B cell (primary cell): Measurements from ENCODE around the gene UBE2Q1. TPM values are rescaled to one million over a fixed set of nuclear protein-coding genes. Genes with fewer than 3 reads are reported as not detected.

Experiments used
- ATAC-seq: fragments of 200-7000 bp; cut with Tn5 transposase; one replicate; pipeline ENCODE4 v1.10.0; 2021; ENCODE audit warnings: low read depth, mild to moderate bottlenecking, moderate number of reproducible peaks, moderate library complexity
- CTCF ChIA-PET: fragments of 350-600 bp; sonication (Branson Sonifier 250); formaldehyde crosslinking; loops from one replicate; lab custom pipeline; 2021; ENCODE audit warnings: antibody characterized with exemption, inconsistent platforms; lab: Charles Lee
- POLR2A ChIA-PET: fragments of 350-600 bp; sonication (Branson Sonifier 250); formaldehyde crosslinking; loops from one replicate; lab custom pipeline; 2021; ENCODE audit warnings: antibody characterized with exemption; lab: Charles Lee
- DNase-seq: peaks from one replicate; pipeline ENCODE4 v3.0.0; 2013
- H2AFZ ChIP-seq: 2 replicates; pipeline ENCODE4 v1.6.1; 2012; ENCODE audit warnings: mild to moderate bottlenecking, low read depth, low read length; ENCODE audit not compliant: insufficient read depth, poor library complexity, severe bottlenecking
- H3K27ac ChIP-seq, 2 donors: 1 replicate in 1 of 2; 2 replicates in 1 of 2; pipeline ENCODE4 v1.5.1; 2012 to 2013; ENCODE audit warnings: low read length in 2 of 2, mild to moderate bottlenecking in 2 of 2, moderate library complexity in 1 of 2
- H3K27me3 ChIP-seq, 4 experiments: fragments of 200-600 bp in 1 of 4; sonication (generic) in 1 of 4; replicated peaks in 1 of 4; 1 replicate in 2 of 4; 2 replicates in 2 of 4; pipeline versions ENCODE4 v1.6.1 to v1.7.0; 2013 to 2016; ENCODE audit warnings: low read length in 3 of 4, mild to moderate bottlenecking in 2 of 4, mixed read lengths in 1 of 4, moderate library complexity in 1 of 4; ENCODE audit not compliant: insufficient read depth in 4 of 4, control insufficient read depth in 3 of 4; ENCODE audit errors: control extremely low read depth in 1 of 4
- H3K36me3 ChIP-seq, 2 experiments: replicated peaks in 1 of 2; 1 replicate in 1 of 2; 2 replicates in 1 of 2; pipeline versions ENCODE4 v1.6.1 to v1.7.1; 2013; ENCODE audit warnings: low read length in 1 of 2; ENCODE audit not compliant: insufficient read depth in 2 of 2, control insufficient read depth in 1 of 2; ENCODE audit errors: control extremely low read depth in 1 of 2, extremely low read depth in 1 of 2
- H3K4me1 ChIP-seq, 2 donors: fragments of 200-600 bp in 1 of 2; sonication (generic) in 1 of 2; 1 replicate in 1 of 2; 2 replicates in 1 of 2; pipeline versions ENCODE4 v1.5.1 to v1.6.1; 2013 to 2017; ENCODE audit warnings: low read length in 2 of 2; ENCODE audit not compliant: control insufficient read depth in 2 of 2, insufficient read depth in 2 of 2
- H3K4me2 ChIP-seq: replicated peaks from 2 replicates; pipeline ENCODE3; 2012; ENCODE audit warnings: mild to moderate bottlenecking, low read depth, low read length; ENCODE audit not compliant: poor library complexity, severe bottlenecking
- H3K4me3 ChIP-seq, 5 experiments: fragments of 200-600 bp in 1 of 5; sonication (generic) in 1 of 5; 1 replicate in 3 of 5; 2 replicates in 2 of 5; pipeline versions ENCODE4 v1.5.1 to v1.7.0; 2011 to 2016; ENCODE audit warnings: low read length in 4 of 5, mild to moderate bottlenecking in 4 of 5, low read depth in 2 of 5, control low read depth in 1 of 5, moderate library complexity in 1 of 5; ENCODE audit not compliant: insufficient read depth in 1 of 5; ENCODE audit errors: control extremely low read depth in 1 of 5, extremely low read depth in 1 of 5
- H3K79me2 ChIP-seq: fragments of 200-600 bp; sonication (generic); one replicate; pipeline ENCODE4 v1.6.0; 2016; ENCODE audit warnings: low read length; ENCODE audit not compliant: control insufficient read depth, insufficient read depth
- H3K9ac ChIP-seq: fragments of 200-600 bp; sonication (generic); 2 replicates; pipeline ENCODE4 v1.6.1; 2017; ENCODE audit warnings: mild to moderate bottlenecking, low read length, moderate library complexity
- H3K9me3 ChIP-seq, 3 donors: one replicate each; pipeline versions ENCODE4 v1.6.1 to v1.7.1; 2013; ENCODE audit warnings: low read length in 2 of 3; ENCODE audit not compliant: control insufficient read depth in 2 of 3, insufficient read depth in 1 of 3; ENCODE audit errors: control extremely low read depth in 1 of 3
- H4K20me1 ChIP-seq: 2 replicates; pipeline ENCODE4 v1.6.0; 2012; ENCODE audit warnings: mild to moderate bottlenecking, low read length; ENCODE audit not compliant: insufficient read depth, control insufficient read depth, poor library complexity, severe bottlenecking
- H3K27ac Mint-ChIP-seq: one replicate; pipeline ENCODE4 v1.8.0; 2021; ENCODE audit warnings: mixed read lengths
- H3K27me3 Mint-ChIP-seq: one replicate; pipeline ENCODE4 v1.8.0; 2021; ENCODE audit warnings: mixed read lengths
- H3K4me1 Mint-ChIP-seq: one replicate; pipeline ENCODE4 v1.8.0; 2021; ENCODE audit warnings: mixed read lengths
- H3K4me3 Mint-ChIP-seq: one replicate; pipeline ENCODE4 v1.8.0; 2021; ENCODE audit warnings: mixed read lengths
- H3K9me3 Mint-ChIP-seq: one replicate; pipeline ENCODE4 v1.8.0; 2022; ENCODE audit warnings: mixed read lengths; ENCODE audit not compliant: insufficient read depth
- CTCF ChIP-seq: fragments of 200-600 bp; IDR thresholded peaks from one replicate; pipeline ENCODE4 v1.8.0; 2022; ENCODE audit warnings: antibody characterized with exemption, mild to moderate bottlenecking
- EZH2 ChIP-seq: IDR thresholded peaks from 2 replicates; pipeline ENCODE4 v1.6.1; 2012; ENCODE audit warnings: borderline replicate concordance, low read depth, mild to moderate bottlenecking, moderate library complexity, low read length; ENCODE audit not compliant: insufficient read depth, poor library complexity, severe bottlenecking
- WGBS: methylation state at CpG from one replicate; pipeline ENCODE4 v1.1.5; 2013; ENCODE audit warnings: missing lambda C conversion rate; ENCODE audit not compliant: insufficient coverage; 5-methylcytosine and 5-hydroxymethylcytosine counted together
- intact Hi-C: fragments of 100-400 bp; cut with micrococcal nuclease; formaldehyde crosslinking; loops from one replicate; pipeline ENCODE4 v1.10.0; 2022
- polyA plus RNA-seq: library from polyadenylated mRNA; depleted of rRNA; stranded (reverse); fragments of >200 nt; gene quantifications from 2 replicates; pipeline ENCODE4 v1.2.3, GENCODE V29; 2012
- total RNA-seq, 2 donors: library from RNA; stranded (reverse); fragments of 120-200 nt in 1 of 2; gene quantifications; 1 replicate in 1 of 2; 2 replicates in 1 of 2; pipeline versions ENCODE4 v1.2.3 to v1.2.4, GENCODE V29; 2013 to 2022

UBE2Q1 gene
- total and polyA plus RNA-seq, 2 donors (not counting 1 experiment from before 2014, with no cell fraction given), result 14.3 to 108 TPM

- H3K79me2 ChIP-seq, result peaks cover 20% of the 10 kb centered on the region
- H3K27ac Mint-ChIP-seq, result no peak overlapping the region
These were observed 5.1 kb downstream of the UBE2Q1 start for GRCh38 chr1:154553056-154554030.

More at GRCh38 chr1:154553056-154554030, 5.1 kb downstream of the UBE2Q1 start:
- ChIA-PET POLR2A (interaction anchor here (0.6 kb wide), 1 partner anchor 282 kb away, joined by 3 read pairs; no protein-coding TSS in a partner anchor), CTCF (interaction anchor here (0.8 to 4.1 kb wide), 5 partner anchors 7 to 354 kb away, joined by 3 to 17 read pairs (median 5); partner anchors contain the start of gene CHRNB2)
- H2AFZ ChIP-seq, result no peak overlapping the region
- H3K27me3 ChIP-seq, result no peaks in the 10 kb centered on the region
- ATAC-seq (no peak), DNase-seq (no peak)
- TF ChIP-seq CTCF, result no peak
- no peak for TF ChIP-seq EZH2
- peaks cover 18 to 20% of the 10 kb centered on the region in 2 donors for H3K4me1 ChIP-seq
- no peaks in the 10 kb centered on the region for H3K9me3 Mint-ChIP-seq
- H3K4me3 ChIP-seq, result no peak overlapping the region
- H4K20me1 ChIP-seq, result peaks cover 56% of the 10 kb centered on the region
- no peaks in the 10 kb centered on the region for H3K27me3 Mint-ChIP-seq
- peaks cover 31% of the 10 kb centered on the region for H3K4me1 Mint-ChIP-seq
- intact Hi-C loops, result no loop called here
- no peak overlapping the region for H3K9ac ChIP-seq
- peaks cover 20 to 76% of the 10 kb centered on the region in 2 experiments for H3K36me3 ChIP-seq
- 94% methylated on average over 8 of the region's 12 CpGs for WGBS
- peaks cover 0 to 3% (median 0%) of the 10 kb centered on the region in 3 donors for H3K9me3 ChIP-seq
- H3K27ac ChIP-seq, result no peak overlapping the region
- no peak overlapping the region for H3K4me3 Mint-ChIP-seq
- no peak overlapping the region for H3K4me2 ChIP-seq
